GM12875 (cell line): ENCODE data around the gene LRRC27.
A peak's percentile ranks its signal among the peaks of the same experiment; 100 is the strongest.

ENCODE experiments used
- H3K4me3 ChIP-seq: one replicate; pipeline ENCODE4 v1.5.1; 2011; ENCODE audit warnings: low read depth, low read length, control low read depth
- CTCF ChIP-seq: IDR thresholded peaks from 2 replicates; pipeline ENCODE4 v1.5.1; 2011; ENCODE audit warnings: low read depth, mild to moderate bottlenecking, control low read depth, inconsistent platforms, low read length, moderate library complexity, borderline replicate concordance; ENCODE audit not compliant: insufficient read depth

LRRC27 gene

GRCh38 chr10:132355297-132355696 lies 23.3 kb downstream of the LRRC27 start:
- no peak for TF ChIP-seq CTCF
- H3K4me3 ChIP-seq = no peak overlapping the region

GRCh38 chr10:132355754-132356153 lies 23.8 kb downstream of the LRRC27 start:
- TF ChIP-seq CTCF = no peak
- H3K4me3 ChIP-seq = no peak overlapping the region

- H3K4me3 ChIP-seq = no peak overlapping the region
- no peak for TF ChIP-seq CTCF
Observed at GRCh38 chr10:132356621-132357195, 24.7 kb downstream of the LRRC27 start.

- no peak for TF ChIP-seq CTCF
- H3K4me3 ChIP-seq = no peak overlapping the region
Observed at GRCh38 chr10:132357286-132358058, 25.5 kb downstream of the LRRC27 start.

- no peak for TF ChIP-seq CTCF
- H3K4me3 ChIP-seq = no peak overlapping the region
Observed at GRCh38 chr10:132359305-132360040, 27.5 kb downstream of the LRRC27 start.

GRCh38 chr10:132360766-132361447 lies 28.9 kb downstream of the LRRC27 start:
- peak; percentile 68 for TF ChIP-seq CTCF
- H3K4me3 ChIP-seq = no peak overlapping the region
